ENCODE measurements around the gene MYO3B. TPM values are rescaled to one million over a fixed set of nuclear protein-coding genes. Genes with fewer than 3 reads are reported as not detected.

MYO3B gene
- total and polyA plus RNA-seq, 11 donors, result 0.09 to 0.19 (median 0.10) TPM; not detected in 8

- WGBS, 4 donors, result 69 to 84% (median 77%) methylated on average over 2 of the region's 2 CpGs
- no peak overlapping the region for H3K27ac ChIP-seq
- no peak overlapping the region for H3K4me3 ChIP-seq
- ATAC-seq (no peak), DNase-seq (no peak)
- H3K9me3 ChIP-seq, result no peaks in the 10 kb centered on the region
- intact Hi-C loops (cut with DNase I), result no loop called here
- H3K4me1 ChIP-seq, result no peaks in the 10 kb centered on the region
- no peaks in the 10 kb centered on the region for H3K27me3 ChIP-seq
- TF ChIP-seq POLR2A (IDR thresholded peaks at IDR 0.05), result no peak
- no peak for TF ChIP-seq CTCF (IDR thresholded peaks at IDR 0.05)
- H3K36me3 ChIP-seq, result no peaks in the 10 kb centered on the region
Observed at GRCh38 chr2:170588729-170589128, 410.8 kb downstream of the MYO3B start.

- ATAC-seq (no peak), DNase-seq (no peak)
Observed at GRCh38 chr2:170596576-170596975, 418.6 kb downstream of the MYO3B start.

DNA sequence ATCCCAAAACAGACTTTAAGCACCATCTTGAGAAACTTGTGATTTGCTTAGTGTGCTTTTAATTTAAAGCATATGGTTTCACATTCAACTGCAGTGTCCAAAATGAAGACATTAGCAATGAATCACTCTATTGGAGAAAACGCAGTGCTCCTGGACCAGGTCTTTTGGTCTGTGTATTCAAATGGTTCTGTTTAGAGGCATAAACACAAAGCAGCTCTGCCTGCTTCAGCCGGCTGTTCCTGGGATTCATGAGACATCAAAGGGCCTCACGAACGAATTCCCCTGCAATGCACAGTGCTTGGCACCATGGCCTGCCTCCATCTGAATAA is 420.1 kb downstream of the MYO3B start:
- DNase-seq, result no peak
- no peak for TF ChIP-seq POLR2A (IDR thresholded peaks at IDR 0.05)
- TF ChIP-seq CTCF (IDR thresholded peaks at IDR 0.05), result no peak
- no peaks in the 10 kb centered on the region for H3K36me3 ChIP-seq
- no peak for ATAC-seq
- H3K4me1 ChIP-seq, result peaks cover 0 to 8% (median 0%) of the 10 kb centered on the region in 12 donors
- H3K4me3 ChIP-seq, result no peak overlapping the region
- WGBS, 4 donors, result 48 to 76% (median 65%) methylated on average over 4 of the region's 4 CpGs
- H3K27ac ChIP-seq, result peak overlapping the region in 1 of 12 donors; percentile 30
- no peaks in the 10 kb centered on the region for H3K9me3 ChIP-seq
- H3K27me3 ChIP-seq, result no peaks in the 10 kb centered on the region
- intact Hi-C loops (cut with DNase I), result no loop called here

More at GRCh38 chr2:170596576-170596975, 418.6 kb downstream of the MYO3B start:
- H3K9me3 ChIP-seq, result no peaks in the 10 kb centered on the region
- H3K4me1 ChIP-seq, result peaks cover 0 to 8% (median 0%) of the 10 kb centered on the region in 12 donors
- H3K4me3 ChIP-seq, result no peak overlapping the region
- intact Hi-C loops (cut with DNase I), result no loop called here
- 90 to 95% (median 92%) methylated on average over 3 of the region's 3 CpGs for WGBS, 4 donors
- H3K27me3 ChIP-seq, result no peaks in the 10 kb centered on the region
- H3K27ac ChIP-seq, result peak overlapping the region in 1 of 12 donors; percentile 21
- H3K36me3 ChIP-seq, result no peaks in the 10 kb centered on the region
- TF ChIP-seq POLR2A (IDR thresholded peaks at IDR 0.05), result no peak
- no peak for TF ChIP-seq CTCF (IDR thresholded peaks at IDR 0.05)

- Histone ChIP-seq H3K36me3 (no peaks in the 10 kb centered on the region), H3K4me1 (peaks cover 0 to 8% (median 0%) of the 10 kb centered on the region in 12 donors), H3K27me3 (no peaks in the 10 kb centered on the region), H3K9me3 (no peaks in the 10 kb centered on the region), H3K27ac (no peak overlapping the region), H3K4me3 (no peak overlapping the region)
- WGBS, 4 donors, result 79 to 89% (median 83%) methylated on average over 2 of the region's 2 CpGs
- DNase-seq (no peak), ATAC-seq (no peak)
- TF ChIP-seq POLR2A (IDR thresholded peaks at IDR 0.05), result no peak
- TF ChIP-seq CTCF (IDR thresholded peaks at IDR 0.05), result no peak
- intact Hi-C loops (cut with DNase I), result no loop called here
Observed at GRCh38 chr2:170601489-170601888, 423.5 kb downstream of the MYO3B start.
